ENCODE measurements around the gene EXOC3.

- TF ChIP-seq CTCF (IDR thresholded peaks at IDR 0.05) (no peak), EZH2phosphoT487 (IDR thresholded peaks at IDR 0.05) (no peak), EZH2 (IDR thresholded peaks at IDR 0.05) (no peak)
These were observed 28.2 kb downstream of the EXOC3 start for GRCh38 chr5:470961-471749.

Data from neural progenitor cell (in vitro differentiated cells).